ENCODE results near the gene PRR7.
A peak's percentile ranks its signal among the peaks of the same experiment; 100 is the strongest.

The PRR7 gene

DNA sequence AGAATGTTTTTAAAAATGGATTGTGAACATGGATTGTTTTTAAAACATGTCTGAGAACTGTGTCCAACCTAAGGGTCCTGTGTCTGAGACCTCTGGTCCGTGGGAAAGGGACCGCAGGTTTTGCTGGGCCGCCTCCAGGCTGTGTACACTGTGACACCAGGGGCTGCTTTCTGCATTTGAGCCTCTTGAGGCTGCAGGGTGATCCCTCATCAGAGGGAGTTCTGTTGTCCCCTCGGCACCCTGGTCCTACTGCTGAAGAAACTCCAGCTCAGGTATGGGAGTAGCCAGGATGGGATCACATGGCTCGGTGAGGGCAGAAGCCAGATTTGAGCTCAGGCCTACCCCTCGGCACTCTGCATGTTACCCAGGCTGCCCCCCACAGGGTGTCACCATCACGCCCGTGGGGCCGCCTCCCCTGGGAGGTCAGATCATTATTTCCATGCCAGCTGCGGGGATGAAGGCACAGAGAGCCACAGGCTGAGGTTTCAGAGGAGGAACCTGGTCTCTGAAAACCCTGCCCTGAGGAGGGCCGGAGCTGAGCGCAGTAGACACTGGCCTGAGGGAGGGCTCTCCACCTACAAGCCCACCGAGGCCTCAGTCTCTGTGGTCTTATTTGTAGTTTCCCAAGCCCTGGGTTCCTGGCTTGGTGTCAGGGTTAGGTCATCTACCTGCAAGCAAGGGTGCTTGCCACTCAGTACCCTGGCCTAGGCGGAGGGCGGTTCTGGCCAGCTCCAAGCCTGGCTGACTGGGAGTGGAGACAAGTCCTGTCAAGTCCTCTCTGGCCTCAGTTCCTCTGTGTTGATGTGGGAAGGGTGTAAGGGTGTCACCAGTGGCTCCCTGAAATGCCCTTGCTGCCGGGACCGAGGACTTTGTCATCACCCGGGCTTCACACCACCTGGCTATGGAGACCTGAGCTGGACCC lies 2.8 kb downstream of the PRR7 start:
- DNase-seq (ENCODE audit: low read depth in 2 of 3, low spot score in 2 of 3), result no peak

DNA sequence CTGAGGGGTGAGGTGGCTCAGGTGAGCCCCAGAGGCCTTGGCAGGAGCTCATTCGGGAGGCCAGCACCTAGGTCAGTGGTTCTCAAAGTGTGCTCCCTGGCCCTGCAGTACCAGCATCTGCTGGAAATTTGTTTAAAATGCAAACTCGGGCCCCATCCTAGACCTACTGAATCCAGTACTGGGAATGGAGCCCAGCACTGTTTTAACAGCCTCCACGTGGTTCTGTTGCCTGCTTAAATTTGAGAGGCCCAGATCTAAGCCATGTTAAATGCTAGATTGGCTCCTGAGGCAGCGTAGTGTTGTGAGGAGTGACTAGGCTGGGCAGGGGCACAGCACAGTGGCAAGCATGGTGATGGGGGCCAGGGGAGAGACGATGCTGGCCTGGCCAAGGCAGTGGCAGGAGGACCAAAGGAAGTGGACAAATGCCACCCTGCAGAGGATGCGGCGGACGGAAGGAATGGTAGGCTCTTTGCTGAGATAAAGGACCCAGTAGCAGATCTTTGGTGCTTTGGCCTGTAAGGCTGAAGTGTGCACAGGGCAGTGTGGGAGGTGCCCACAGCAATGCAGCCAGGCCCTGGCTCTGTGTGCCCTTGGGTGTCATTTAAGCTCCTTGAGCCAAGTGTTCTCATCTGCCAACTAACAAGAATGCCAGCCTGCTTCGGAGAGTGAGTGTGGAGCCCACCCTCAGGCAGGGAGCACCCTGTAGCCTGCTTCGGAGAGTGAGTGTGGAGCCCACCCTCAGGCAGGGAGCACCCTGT lies 4.2 kb downstream of the PRR7 start:
- DNase-seq (ENCODE audit: low read depth in 2 of 3, low spot score in 2 of 3), result no peak

DNA sequence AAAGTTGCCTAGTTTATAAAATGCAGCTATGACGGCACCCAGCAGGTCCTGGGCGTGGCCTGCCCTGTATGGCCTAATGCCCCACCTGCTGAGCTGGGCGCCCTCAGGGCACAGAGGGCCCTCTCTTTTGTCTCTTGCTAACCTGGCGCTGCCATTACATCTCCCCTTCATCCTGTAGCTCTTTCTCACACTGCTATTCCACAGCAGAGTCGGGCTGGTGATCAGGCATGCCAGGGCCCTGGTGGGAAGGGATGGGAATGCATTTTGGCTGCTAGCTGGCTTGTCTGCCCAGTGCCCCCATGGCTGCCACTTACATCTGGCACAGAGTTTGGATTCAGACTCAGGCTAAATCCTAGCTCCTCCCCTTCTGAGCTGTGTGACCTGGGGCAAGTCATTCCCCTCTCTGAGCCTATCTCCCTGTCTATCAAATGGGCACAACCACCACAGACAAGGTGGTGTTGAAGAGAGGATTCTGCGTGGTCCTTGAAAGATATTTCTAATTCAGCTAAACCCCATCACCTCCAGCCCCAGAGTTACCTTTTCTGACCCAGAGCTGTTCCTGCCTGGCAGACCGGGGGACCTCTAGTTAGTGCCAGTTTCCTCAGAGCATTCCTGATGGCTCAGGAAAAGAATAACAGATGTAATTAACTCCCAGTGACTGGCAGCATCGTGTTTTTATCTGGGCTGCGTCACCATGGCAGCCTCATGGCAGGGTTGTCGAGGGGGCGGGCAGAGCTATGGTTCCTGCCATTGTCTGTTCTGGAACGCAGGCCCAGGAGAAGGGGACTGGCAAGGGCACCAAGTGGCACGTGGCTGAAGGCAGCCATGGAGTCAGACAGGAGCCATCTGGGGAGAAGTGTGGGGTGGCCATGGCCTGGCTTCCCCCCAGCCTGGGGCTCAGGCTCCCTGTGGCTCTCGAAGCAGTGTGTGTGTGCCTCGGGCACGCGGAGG lies 6.3 kb downstream of the PRR7 start:
- no peak for DNase-seq (ENCODE audit: low read depth in 2 of 3, low spot score in 2 of 3)

- DNase-seq (ENCODE audit: low read depth in 2 of 3, low spot score in 2 of 3), result no peak
Observed at GRCh38 chr5:177453852-177454396, 7.3 kb downstream of the PRR7 start.

GRCh38 chr5:177454397-177455035 lies 7.9 kb downstream of the PRR7 start:
- peak; percentile 91 to 99 (median 98) for DNase-seq (ENCODE audit: low read depth in 2 of 3, low spot score in 2 of 3)

- DNase-seq (ENCODE audit: low read depth in 2 of 3, low spot score in 2 of 3), result peak; percentile 88 to 94 (median 88)
Observed at GRCh38 chr5:177455036-177455660, 8.5 kb downstream of the PRR7 start.

GRCh38 chr5:177455661-177456590 lies 9.3 kb downstream of the PRR7 start:
- DNase-seq (ENCODE audit: low read depth in 2 of 3, low spot score in 2 of 3), result peak; percentile 91 to 99 (median 98)

- DNase-seq (ENCODE audit: low read depth in 2 of 3, low spot score in 2 of 3), result no peak
Observed at GRCh38 chr5:177456591-177456964, 10.0 kb downstream of the PRR7 start.

DNA sequence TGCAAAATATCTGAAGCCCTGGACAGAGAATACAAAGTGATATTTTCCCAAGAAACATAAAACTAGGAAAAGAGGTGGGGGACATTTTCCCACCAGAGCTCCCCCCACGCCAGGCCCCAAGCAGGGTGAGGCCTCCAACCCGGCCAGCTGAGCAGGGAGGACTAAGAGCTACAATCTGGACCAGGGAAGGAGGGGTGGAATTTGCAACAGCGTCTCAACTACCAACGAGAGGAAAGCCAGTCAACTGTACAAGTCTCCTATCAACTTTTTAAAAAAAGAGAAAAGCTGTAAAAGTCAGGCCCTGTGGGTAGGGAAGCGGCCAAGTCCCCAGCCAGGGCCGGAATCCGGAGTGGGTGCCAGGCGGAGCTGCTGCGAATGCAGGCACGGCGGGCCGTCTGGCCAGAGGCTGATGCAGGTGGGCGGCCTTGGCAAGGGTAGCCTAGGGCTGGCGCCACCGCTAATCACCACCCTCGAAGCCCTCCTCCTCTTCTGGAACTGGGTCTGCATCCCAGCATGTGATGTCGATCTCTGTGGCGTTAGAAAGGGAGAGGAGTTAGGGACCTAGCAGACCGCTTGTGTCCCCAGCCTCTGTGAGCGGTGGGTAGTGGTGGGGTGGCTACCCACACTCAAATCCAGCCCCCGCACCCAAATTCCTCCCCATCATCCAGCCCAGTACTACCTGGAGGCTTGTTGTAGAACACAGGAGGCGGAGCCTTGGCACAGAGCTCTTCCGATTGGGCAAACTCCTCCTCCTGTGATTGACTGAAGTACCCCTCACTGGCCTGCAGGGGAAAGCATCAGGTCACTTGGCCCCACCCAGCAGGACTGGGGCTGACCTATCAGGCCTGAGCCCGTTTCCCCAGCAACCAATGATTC lies 10.6 kb downstream of the PRR7 start:
- no peak for DNase-seq (ENCODE audit: low read depth in 2 of 3, low spot score in 2 of 3)

- no peak for DNase-seq (ENCODE audit: low read depth in 2 of 3, low spot score in 2 of 3)
Observed at GRCh38 chr5:177457852-177458681, 11.5 kb downstream of the PRR7 start.

DNA sequence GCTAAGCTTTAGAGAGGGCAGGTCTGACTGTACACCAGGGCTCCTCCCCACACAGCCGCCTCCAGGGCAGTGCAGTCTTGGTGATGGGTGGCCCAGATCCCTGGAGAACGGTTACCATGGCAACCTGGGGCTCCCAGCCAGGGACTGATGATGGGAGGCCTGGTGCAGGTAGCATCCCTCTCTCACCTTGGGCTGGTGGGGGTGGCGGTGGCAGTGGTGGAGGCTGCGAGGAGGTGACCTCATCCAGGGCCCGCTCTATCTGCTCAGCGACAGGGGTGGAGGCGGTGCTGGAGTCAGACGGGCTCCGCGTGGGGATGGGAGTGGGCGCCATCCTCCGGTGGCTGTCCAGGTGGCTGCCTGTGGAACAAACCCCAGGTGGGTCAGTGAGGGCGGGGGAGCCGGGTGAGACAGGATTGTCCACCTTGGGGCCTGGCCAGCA lies 12.3 kb downstream of the PRR7 start:
- no peak for DNase-seq (ENCODE audit: low read depth in 2 of 3, low spot score in 2 of 3)

GRCh38 chr5:177459357-177459756 lies 12.7 kb downstream of the PRR7 start:
- no peak for DNase-seq (ENCODE audit: low read depth in 2 of 3, low spot score in 2 of 3)

GRCh38 chr5:177459819-177460628 lies 13.4 kb downstream of the PRR7 start:
- no peak for DNase-seq (ENCODE audit: low read depth in 2 of 3, low spot score in 2 of 3)

DNA sequence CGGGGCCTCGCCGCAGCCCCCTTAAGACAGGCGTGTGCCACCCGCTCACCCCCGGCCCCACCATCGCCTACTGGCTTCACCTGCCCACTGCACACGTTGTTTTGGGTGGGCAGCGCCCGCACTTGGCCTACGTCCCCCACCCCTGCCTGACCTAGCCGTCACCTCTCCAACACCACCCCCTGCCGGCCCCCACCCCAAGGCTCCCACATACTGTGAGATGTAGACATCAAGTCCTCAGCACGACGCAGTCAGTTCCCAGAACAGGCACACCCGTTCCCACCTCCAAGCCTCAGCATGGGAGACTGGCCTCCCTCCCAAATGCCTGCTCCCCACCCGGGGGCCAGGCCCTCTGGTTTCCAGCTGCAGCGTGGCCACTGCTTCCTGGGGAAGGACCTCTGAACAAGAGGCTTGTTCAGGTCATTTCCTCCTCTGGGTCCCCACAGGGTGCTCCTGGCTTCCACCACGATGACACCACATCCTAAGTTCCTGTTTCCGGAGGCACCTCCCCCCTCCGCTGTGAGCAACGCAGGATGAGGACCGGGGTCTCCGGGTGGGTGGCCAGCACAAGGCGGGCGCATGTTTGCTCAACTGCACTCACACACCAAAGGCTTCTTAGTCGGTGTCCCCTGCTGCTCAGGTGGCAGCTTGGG lies 15.5 kb downstream of the PRR7 start:
- DNase-seq (ENCODE audit: low read depth in 2 of 3, low spot score in 2 of 3), result no peak

DNA sequence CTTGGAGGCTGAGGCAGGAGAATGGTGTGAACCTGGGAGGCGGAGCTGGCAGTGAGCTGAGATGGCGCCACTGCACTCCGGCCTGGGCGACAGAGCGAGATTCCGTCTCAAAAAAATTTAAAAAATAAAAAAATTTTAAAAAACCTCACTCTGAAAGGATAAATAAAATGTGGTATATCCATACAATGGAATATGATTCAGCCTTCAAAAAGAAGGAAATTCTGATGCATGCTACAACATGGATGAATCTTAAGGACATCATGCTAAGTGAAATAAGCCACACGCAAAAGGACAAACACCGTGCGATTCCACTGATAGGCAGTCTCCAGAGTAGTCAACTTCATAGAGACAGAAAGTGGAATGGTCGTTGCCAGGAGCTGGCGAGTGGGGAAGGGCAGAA lies 18.4 kb downstream of the PRR7 start:
- DNase-seq (ENCODE audit: low read depth in 2 of 3, low spot score in 2 of 3), result no peak

- no peak for DNase-seq (ENCODE audit: low read depth in 2 of 3, low spot score in 2 of 3)
Observed at GRCh38 chr5:177466861-177467260, 20.2 kb downstream of the PRR7 start.
